DMS114 treated with DMSO at 0.1 percent for 48 hours (cell line): Measurements from ENCODE around the gene COX11.
A peak's percentile ranks its signal among the peaks of the same experiment; 100 is the strongest.

Experiments
- DNase-seq: peaks from one replicate; lab custom pipeline; 2025; ENCODE audit not compliant: unreplicated experiment; lab: John Stamatoyannopoulos, UW

Gene COX11, protein sequence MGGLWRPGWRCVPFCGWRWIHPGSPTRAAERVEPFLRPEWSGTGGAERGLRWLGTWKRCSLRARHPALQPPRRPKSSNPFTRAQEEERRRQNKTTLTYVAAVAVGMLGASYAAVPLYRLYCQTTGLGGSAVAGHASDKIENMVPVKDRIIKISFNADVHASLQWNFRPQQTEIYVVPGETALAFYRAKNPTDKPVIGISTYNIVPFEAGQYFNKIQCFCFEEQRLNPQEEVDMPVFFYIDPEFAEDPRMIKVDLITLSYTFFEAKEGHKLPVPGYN

DNA sequence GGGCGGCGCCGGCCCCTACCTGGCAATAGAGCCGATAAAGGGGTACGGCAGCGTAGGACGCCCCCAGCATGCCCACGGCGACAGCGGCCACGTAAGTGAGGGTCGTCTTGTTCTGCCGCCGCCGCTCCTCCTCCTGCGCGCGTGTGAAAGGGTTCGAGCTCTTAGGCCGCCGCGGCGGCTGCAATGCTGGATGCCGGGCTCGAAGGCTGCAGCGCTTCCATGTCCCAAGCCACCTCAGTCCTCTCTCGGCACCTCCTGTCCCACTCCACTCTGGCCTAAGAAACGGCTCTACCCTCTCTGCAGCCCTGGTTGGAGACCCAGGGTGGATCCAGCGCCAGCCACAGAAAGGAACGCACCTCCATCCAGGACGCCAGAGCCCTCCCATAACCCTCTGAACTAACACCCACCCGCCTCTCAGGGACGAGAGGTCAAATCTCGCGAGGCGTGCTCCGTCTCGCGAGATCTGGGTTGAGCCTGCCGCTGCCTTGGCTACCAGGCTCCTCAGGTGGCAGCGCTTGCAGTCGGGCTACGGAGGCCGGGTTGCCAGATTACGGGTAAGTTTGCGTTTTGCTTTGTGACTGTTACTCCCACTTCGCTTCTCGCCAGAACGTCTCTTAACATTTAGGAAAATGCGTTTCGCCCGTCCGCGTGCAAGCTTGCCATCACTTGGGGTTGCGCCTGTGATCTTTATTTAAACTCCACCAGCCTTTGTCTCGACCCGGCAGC, at the start of gene COX11, which contains the start of gene STXBP4:
TSS of gene COX11 (minus strand) at position 393 of the 726 bp plus-strand sequence. CDS start at position 385, 8 bp downstream.
TSS of gene STXBP4 (plus strand) at position 504 of the 726 bp plus-strand sequence. CDS start 17,455 bp downstream, outside the sequence.
- peak; percentile 97 for DNase-seq

DNA sequence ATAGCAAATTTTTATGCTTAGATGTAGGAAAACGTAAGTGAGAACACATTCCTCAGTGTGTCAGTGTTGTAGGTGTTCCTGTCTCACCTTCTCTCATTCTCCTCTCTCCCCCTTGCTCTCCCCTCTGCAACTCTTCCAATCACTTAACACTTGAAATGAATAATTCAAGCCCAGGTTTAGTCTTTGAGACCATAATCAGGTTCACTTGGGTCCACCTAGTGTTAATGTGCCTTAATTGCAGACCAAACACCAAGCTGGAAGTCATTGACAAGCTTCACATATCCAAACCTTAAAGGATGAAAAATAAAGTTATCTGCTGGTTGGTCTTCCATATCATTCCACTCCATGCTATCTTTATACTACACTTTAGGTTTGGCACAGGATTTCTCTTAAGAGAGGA, 37.1 kb upstream of the COX11 start:
- DNase-seq: no peak

DNA sequence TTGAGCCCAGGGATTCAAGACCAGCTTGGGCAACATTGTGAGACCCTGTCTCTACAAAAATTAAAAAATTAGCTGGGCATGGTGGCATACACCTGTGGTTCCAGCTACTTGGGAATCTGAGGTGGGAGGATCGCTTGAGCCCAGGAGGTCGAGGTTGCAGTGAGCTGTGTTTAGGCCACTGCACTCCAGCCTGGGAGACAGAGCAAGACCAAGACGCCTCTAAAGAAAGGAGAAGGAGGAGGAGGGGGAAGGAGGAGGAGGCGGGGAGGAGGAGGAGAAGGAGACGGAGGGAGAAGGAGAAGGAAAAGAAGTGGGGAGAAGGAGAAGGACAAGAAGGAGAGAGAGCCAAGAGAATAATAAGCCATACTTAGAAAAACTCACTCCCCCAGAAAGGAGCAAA, 36.0 kb upstream of the COX11 start:
- DNase-seq: no peak

DNA sequence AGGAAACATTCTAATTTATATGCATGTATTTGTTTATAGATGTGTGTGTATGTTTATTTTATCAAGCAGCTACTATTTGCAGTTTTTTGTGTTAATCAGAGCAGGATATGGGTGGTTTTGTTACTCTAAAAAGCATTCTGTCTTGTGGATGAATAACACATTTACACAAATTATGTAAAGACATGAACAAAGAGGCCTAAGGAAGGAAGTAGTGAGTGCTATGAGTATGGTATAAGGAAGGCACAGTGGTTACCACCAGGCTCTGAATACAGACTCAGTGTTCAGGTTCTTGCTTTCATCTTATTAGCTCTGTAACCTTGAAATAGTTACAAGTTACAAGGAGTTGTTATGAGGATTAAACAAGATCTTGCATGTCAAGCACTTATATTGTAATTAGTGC, 34.0 kb upstream of the COX11 start:
- DNase-seq: no peak

DNA sequence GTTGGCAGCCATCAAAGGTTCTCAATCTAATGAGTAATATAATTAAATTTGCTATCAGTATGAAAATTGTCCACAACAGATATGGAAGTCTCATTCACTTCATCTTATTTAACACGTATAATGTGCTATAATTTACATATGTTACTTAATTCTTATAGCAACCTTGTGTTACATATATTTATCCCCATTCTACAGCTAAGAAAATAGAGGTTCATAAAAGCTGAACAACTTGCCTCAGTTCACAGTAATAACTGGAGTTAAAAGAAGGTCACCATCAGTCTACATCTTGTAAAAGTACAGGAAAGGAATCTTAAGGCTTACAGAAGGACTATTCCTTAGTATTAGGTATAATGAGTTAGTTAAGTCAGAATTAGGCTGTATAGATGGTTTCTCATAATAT, 28.0 kb upstream of the COX11 start:
- DNase-seq: no peak

DNA sequence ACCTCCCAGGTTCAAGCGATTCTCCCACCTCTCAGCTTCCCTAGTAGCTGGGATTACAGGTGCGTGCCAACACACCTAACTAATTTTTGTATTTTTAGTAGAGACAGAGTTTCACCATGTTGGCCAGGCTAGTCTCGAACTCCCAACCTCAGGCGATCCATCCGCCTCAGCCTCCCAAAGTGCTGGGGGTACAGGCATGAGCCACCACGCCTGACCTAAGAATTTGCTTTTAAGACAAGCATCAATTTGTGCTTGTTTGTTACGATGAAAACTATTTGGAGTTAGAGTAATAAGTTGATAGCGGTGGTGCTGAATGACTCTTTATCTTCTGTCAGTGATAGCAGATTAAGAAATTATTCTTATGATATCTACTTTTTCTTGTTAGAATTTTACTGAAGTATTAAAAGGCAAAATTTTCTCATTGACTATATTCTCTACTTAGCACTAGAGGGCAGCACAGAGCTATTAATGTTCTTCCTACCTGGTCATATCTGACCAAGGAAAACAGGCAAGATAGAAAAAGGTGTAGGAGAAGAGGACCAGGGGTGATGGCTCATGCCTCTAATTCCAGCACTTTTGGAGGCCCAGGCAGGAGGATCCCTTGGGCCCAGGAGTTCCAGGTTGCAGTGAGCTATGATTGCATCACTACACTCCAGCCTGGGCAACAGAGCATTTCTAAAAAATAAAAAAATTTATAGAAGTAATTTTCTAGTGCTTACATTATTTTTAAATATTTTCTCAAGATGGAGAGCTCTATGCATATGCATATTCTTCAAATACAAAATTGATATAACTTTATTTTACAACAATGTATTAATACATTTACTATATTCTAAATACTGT, 24.6 kb upstream of the COX11 start:
- peak; percentile 71 for DNase-seq

DNA sequence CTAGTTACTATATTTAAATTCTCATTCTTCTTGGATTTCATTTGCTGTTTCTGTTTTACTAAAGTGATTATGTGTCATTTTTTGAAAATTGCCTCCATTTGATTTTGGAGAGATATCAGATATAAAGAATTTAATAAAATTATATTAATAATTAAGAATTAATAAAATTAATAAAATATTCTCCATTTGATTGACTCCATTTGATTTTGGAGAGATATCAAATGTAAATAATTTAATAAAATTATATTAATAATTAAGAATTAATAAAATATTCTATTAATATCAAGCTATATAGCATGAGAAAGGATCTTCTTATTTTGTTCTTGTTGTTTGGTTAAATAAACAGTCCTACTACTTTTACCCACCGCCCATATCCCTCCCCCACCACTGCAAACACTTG, 23.1 kb upstream of the COX11 start:
- DNase-seq: no peak

DNA sequence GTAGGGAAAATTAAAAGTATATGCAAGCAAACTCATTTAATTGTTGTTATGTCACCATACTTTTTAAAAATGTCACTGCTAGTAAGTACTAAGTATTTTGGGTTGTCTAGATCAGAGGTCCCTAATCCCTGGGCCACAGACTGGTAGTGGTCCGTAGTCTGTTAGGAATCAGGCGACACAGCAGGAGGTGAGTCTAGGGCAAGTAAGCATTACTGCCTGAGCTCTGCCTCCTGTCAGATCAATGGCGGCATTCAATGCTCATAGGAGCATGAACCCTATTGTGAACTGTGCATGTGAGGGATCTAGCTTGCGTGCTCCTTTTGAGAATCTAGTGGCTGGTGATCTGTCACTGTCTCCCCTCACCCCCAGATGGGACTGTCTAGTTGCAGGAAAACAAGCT, 21.7 kb upstream of the COX11 start:
- DNase-seq: no peak

DNA sequence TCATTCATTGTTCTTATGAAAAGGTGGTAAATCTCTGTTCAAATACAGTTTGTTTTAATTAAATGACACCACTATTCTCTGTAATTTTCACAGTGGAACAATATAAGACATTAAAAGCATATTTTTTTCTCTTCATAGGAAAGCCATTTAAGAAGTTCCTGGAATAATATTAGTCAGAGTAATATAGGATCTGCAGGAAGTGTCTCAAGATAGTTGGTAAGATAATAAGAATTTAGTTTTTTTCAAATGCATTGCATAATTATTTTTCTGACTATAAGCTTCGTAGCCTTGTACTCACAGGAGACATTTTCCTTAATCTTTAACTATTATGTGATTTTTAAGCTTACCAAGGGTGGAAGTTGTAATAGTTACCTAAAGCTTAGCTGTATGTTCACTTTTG, 17.0 kb upstream of the COX11 start:
- DNase-seq: no peak

DNA sequence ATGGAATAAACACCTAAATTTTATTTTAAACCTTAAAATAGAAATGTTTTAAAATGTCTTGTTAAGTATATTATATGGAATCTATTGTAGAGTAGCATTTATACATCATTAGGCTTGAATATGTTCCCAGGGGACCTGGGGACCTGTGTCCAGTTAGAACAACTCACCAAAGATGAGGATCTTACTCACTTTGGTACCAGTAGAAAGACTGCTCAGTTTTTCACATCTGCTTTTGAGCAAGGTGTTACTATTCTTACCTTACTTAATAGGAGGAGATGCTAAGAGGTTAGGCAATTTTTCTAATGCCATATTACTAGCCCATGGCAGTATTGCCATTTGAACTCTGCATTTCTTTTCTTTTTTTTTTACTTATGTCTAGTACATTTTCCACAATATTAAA, 14.8 kb upstream of the COX11 start:
- DNase-seq: no peak

DNA sequence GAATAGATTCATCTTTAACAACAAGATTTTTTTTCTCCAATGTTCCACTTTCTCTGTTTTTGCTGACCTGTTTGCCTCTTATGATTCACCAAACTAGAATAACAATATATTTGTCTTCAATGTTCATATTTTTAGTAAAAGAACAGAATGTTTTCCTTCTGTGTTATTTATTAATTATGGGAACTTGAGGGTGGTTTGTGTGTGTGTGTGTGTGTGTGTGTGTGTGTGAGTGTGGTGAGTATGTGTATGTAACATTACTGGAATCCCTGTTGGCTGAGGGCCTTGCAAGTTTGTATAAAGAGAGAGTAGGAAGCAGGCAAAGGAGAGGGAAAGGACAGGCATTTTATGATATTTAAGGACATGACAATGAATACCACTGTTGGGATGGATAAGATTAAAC, 13.9 kb upstream of the COX11 start:
- no peak for DNase-seq

DNA sequence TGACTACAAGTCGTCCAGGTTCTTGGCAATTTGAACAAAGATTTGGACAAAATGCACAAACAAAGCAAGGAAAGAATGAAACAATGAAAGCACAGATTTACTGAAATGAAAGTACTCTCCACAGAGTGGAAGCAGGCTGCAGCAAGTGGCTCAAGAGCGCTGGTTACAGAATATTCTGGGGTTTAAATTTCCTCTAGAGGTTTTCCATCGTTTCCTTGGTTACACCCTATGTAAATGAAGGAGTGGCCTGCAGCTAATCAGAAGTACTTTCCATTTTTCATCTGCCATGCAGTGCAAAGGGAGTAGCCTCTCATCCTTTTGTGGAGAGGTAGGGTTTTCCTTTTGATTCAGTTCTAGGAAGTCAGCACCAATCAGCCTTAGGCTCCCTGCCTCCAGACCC, 11.9 kb upstream of the COX11 start:
- DNase-seq: no peak

DNA sequence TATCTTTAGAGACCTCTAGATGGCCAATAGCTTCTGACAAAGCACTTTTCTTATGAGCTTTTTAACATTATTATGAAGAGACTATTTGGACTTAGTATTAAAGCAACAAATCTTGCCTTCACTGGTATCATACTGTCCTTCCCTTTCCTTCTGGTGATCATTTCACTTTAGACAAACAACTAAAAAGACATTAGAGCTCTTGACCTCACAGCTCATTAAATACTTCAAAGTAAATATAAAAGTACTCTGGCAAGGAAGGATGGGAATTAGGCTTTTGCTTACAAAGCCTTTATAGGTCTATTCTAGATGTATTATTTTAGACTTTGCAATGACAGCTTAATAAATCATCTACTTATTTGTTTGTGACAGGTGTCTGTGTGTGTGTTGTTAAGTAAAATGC, 11.2 kb upstream of the COX11 start:
- no peak for DNase-seq

DNA sequence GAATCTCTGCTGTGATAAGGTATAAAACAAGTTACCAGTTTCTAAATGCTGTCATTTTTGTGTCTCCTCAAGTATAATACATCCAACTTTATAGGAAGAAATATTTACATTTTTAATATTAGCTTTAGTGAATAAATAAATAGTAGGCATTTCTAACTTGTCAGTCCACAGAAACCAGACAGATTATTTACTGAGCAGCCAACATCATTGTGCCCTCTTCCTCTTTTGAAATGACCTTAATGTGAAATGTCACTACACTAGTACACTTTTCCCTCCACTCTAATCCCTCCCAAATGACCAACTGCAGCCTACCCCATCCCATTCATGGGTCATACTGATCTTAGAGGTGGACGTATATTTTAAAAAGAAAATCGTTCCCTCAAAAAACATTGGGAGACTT, 9.3 kb upstream of the COX11 start:
- no peak for DNase-seq

DNA sequence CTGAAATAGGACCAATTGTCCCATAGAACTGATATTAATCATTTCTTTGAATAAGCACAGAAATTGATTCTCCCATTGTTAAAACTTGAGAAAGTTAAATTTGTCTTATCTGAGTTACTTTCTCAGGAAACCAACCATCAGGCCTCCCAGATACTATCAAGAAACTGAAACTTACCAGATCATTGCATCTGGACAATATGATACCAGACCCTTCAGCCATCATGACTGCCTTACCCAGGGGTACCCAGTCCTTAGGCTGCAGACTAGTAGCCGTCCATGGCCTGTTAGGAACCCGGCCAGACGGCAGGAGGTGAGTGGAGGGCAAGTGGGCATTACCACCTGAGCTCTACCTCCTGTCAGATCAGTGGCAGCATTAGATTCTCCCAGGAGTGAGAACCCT, 7.9 kb upstream of the COX11 start:
- no peak for DNase-seq

DNA sequence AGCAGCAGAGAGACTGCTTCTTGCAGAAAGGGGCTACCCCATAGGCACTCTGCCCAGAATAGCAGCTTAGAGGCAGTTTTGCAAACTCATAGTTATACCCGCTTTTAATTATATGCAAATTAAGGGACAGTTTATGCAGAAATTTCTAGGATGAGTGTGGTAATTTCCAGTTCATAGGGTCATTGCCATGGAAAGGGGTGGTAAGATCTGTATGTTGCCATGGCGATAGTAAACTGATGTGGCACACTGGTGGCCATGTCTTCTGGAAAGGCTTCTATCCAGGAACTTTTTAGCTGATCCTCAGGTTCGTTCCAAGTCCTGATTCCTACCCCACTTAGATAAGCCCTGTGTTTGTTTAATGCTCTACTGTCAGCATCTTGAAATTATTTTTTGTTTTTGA, 6.3 kb upstream of the COX11 start:
- no peak for DNase-seq

DNA sequence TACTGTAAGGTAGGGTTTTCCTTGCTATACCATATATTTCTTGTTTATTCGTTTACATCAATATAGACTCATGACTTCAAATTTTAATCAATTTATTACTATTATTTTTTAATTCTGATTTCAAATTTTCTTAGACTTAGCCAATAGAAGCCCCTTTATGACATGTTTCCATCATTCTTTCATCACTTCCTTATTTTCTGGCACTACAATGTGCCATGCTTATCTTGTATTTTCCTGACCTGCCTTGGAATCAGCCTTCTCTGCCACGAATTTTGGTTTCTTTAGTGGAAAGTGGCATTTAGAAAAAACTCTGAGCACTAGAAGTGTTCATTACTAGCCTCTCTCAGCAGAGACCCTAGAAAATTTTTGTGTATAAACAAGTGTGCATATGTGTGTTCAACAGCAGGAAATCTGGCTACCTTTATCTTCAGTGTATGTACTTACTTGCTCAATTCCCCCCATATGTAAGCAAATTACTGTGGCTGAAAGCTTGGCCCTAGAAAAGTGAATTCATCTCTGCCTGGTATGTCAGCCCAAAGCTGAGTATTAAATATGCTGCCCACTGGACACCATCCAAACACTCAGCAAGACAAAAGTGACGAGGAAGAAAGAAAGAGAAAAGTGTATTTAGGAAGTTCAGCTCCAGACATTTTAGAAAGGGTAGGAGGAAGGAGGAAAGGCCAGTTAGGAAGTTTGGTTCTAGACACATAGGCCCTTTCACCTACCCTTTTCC, 4.1 kb upstream of the COX11 start:
- no peak for DNase-seq

DNA sequence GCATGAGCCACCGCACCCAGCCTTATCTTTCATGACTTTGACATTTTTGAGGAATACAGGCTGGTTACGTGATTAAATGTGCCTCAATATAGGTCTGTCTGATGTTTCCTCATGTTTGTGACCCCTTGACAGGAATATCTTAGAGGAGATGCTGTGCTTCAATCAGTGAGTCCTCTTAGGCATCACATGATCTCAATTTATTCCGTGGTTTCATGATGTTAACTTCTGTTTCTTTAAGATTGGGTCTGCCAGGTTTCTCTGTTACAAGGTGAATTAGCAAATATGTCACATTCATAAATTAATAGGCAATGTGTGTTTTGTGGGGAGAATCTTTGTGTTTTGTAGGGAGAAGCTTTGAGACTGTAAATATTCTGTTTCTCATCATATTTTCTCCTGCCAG, 3.4 kb upstream of the COX11 start:
- DNase-seq: no peak

DNA sequence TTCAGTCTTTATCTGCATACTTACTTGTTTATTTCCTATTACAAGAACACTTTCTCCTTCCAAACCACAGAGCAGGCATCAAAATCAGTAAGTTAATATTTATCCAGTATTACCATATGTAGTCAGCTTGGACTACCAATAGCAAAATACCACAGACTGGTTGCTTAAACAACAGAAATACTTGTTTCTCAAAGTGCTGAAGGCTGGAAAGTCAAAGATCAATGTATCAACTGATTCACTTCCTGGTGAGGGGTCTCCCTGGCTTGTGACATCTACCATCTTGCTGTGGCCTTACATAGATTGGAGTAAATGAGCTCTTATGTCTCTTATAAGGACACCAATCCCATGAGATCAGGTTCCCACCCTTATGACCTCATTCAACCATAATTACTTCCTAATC, 2.7 kb upstream of the COX11 start:
- no peak for DNase-seq

DNA sequence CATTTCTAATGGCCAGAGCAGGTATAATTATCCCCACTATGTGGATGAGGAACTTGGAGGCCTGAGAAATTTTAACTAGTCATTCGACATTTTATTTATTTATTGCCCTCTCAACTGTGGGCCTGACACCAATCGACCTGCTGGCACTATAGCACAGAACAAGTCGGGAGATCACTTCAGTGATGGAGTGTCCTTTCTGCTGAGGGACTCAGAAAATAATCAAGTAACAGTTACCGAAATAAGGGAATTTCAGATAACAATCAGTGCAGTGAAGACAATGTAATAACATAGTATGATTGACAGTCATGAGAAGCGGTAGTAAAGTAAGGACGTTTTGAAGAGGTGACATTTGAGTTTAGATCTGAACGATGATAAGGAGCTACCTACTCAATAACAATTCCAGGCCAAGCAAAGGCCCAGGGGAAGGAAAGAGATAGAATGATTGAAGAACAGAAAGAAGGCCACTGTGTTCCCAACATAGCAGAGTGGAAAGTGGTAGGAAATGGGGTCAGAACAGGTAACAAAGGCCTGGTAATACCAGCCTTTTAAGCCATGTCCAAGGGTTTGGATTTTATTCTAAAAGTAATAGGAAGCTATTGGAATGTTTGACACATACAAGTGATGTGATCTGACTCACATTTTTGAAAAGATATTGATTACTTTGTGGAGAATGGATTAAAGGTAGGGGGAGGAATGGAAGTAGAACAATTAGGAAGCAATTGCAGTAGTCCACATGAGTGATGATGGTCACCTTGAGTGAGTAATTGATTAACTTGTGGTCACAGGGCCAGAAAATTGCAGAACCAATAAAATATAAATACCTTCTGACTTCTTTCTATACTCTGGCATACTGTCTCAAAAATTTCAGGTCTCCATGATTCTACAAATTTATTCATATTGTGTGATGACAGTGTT, 1.5 kb upstream of the COX11 start:
- no peak for DNase-seq
